GM23338 (cell line): Measurements from ENCODE around the gene LRRC25.

Source experiments
- EZH2 ChIP-seq: fragments of 200-600 bp; sonication (generic); IDR thresholded peaks from one replicate; pipeline ENCODE4 v1.8.0; 2017; ENCODE audit warnings: antibody characterized with exemption, mild to moderate bottlenecking, low read depth; ENCODE audit not compliant: unreplicated experiment
- EZH2phosphoT487 ChIP-seq: fragments of 200-600 bp; sonication (generic); IDR thresholded peaks from one replicate; pipeline ENCODE4 v1.8.1; 2018; ENCODE audit warnings: antibody characterized with exemption; ENCODE audit not compliant: unreplicated experiment
- POLR2AphosphoS5 ChIP-seq: IDR thresholded peaks from 2 replicates; pipeline ENCODE4 v1.6.1; 2016; ENCODE audit warnings: antibody characterized with exemption, low read depth
- STAT1 ChIP-seq: IDR thresholded peaks from one replicate; pipeline ENCODE4 v1.6.1; 2016; ENCODE audit warnings: antibody characterized with exemption; ENCODE audit not compliant: unreplicated experiment
- TF ChIP-seq, protein P1 (sequence below), 2 experiments: fragments of 200-600 bp in 1 of 2; sonication (generic) in 1 of 2; conservative IDR thresholded peaks; 2 replicates each; pipeline versions ENCODE4 v1.5.1 to v1.6.1; 2016 to 2017; ENCODE audit warnings: antibody characterized with exemption in 2 of 2, low read depth in 2 of 2, mild to moderate bottlenecking in 2 of 2, moderate library complexity in 1 of 2

DNA sequence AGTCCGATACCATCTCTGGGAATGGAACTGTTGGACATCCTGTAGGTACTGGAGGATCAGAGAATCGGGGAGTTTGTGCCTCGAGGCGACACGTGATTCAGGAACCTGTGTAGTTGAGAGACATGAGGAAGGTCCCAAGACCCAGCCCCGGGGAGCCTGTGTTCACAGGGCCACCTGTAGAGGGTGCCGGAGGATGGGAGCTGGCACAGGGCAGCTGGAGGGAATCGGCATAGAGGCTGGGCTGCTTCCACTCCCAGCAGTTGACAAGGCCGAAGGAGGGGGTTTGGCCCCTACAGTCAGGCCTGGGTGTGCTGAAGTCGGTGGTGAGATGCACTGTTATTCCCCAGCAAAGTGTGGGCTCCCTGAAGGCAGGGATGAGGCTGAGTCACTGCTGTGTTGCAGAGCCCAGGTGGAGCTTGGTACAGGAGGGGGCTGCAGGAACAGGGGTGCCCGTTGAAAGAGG, 43.0 kb upstream of the LRRC25 start:
- TF ChIP-seq, protein P1, sequence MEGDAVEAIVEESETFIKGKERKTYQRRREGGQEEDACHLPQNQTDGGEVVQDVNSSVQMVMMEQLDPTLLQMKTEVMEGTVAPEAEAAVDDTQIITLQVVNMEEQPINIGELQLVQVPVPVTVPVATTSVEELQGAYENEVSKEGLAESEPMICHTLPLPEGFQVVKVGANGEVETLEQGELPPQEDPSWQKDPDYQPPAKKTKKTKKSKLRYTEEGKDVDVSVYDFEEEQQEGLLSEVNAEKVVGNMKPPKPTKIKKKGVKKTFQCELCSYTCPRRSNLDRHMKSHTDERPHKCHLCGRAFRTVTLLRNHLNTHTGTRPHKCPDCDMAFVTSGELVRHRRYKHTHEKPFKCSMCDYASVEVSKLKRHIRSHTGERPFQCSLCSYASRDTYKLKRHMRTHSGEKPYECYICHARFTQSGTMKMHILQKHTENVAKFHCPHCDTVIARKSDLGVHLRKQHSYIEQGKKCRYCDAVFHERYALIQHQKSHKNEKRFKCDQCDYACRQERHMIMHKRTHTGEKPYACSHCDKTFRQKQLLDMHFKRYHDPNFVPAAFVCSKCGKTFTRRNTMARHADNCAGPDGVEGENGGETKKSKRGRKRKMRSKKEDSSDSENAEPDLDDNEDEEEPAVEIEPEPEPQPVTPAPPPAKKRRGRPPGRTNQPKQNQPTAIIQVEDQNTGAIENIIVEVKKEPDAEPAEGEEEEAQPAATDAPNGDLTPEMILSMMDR (conservative IDR thresholded peaks at IDR 0.05; ENCODE audit: low read depth in 2 of 2), result peak; percentile 52 to 71; a peak in 3 of 4 replicates
- no peak for TF ChIP-seq STAT1
- no peak for TF ChIP-seq POLR2AphosphoS5
- no peak for TF ChIP-seq EZH2phosphoT487
- TF ChIP-seq EZH2, result no peak
